PFSK-1 (cell line): Measurements from ENCODE around the gene GFM1.

Experiments used
- FOXP2 ChIP-seq: optimal IDR thresholded peaks from 2 replicates; pipeline ENCODE3; 2011; ENCODE audit warnings: borderline replicate concordance, control low read depth, inconsistent platforms; ENCODE audit not compliant: insufficient read depth; ENCODE audit errors: extremely low read length, extremely low read depth
- POLR2AphosphoS5 ChIP-seq: IDR thresholded peaks from 2 replicates; pipeline ENCODE4 v1.6.1; 2012; ENCODE audit warnings: low read depth, mild to moderate bottlenecking, control low read depth, low read length, moderate library complexity
- SIN3A ChIP-seq: IDR thresholded peaks from 2 replicates; pipeline ENCODE4 v1.6.1; 2012; ENCODE audit warnings: mild to moderate bottlenecking, low read length, moderate library complexity, borderline replicate concordance; ENCODE audit not compliant: insufficient read depth
- TAF1 ChIP-seq: IDR thresholded peaks from 2 replicates; pipeline ENCODE4 v1.6.1; 2012; ENCODE audit warnings: low read length, control low read depth, borderline replicate concordance; ENCODE audit not compliant: insufficient read depth
- TF ChIP-seq, protein P1 (sequence below), 2 experiments: IDR thresholded peaks; 2 replicates each; pipeline versions ENCODE4 v1.6.1 to v1.8.0; 2011 to 2012; ENCODE audit warnings: low read depth in 2 of 2, low read length in 2 of 2, control low read depth in 1 of 2, inconsistent platforms in 1 of 2, mild to moderate bottlenecking in 1 of 2, moderate library complexity in 1 of 2; ENCODE audit not compliant: insufficient read depth in 1 of 2

The GFM1 gene

DNA sequence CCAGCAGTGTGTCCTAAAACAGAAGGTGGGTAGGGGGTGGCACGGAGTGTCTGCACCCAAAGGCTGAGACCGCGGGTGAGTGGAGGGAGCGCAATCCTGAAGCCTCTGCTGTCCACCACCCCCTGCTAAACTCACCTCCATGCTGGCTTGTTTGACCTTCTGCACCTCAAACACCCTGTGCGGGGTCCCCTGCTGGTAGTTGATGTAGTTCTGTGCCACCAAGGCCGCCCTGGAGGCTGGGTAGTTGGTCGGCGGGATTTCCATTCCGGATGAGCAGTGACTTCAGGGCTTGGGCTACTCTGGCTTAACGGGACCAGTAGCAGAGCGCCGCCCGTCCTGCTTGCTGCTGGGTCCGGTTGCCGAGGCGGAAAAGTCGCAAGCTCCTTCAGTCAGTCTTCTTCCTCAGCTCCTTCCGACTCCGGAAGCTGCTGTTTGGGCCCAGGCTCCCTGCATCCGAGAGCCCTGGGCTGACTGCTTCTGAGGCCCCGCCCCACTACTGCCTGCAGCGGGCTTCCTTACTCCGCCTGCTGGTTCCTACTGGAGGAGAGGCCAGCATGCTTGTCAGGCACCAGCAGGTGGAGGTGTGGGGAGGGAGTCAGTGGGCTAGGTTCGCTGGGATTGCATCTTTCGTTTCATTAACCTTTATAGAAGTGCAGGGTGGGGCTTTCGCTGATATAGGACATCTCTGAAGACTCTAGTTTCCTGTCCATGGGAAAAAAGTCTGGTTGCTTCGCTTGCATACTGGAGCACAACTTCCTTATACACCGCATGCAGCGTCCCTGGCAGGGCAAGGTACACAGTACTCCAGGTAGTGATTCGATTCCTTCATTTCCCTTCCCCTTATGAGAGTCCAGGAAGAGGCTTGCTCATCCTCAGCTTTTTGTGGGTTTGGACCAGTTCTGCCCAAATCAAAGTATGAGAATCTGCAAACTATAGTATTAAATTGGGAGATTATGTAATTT lies 28.2 kb downstream of the GFM1 start, which contains the start of gene LXN:
TSS of gene LXN (minus strand) at position 434 of the 962 bp plus-strand sequence. CDS start at position 264, 170 bp downstream.
- TF ChIP-seq SIN3A: no peak
- no peak for TF ChIP-seq FOXP2
- TF ChIP-seq POLR2AphosphoS5: no peak
- TF ChIP-seq, protein P1, sequence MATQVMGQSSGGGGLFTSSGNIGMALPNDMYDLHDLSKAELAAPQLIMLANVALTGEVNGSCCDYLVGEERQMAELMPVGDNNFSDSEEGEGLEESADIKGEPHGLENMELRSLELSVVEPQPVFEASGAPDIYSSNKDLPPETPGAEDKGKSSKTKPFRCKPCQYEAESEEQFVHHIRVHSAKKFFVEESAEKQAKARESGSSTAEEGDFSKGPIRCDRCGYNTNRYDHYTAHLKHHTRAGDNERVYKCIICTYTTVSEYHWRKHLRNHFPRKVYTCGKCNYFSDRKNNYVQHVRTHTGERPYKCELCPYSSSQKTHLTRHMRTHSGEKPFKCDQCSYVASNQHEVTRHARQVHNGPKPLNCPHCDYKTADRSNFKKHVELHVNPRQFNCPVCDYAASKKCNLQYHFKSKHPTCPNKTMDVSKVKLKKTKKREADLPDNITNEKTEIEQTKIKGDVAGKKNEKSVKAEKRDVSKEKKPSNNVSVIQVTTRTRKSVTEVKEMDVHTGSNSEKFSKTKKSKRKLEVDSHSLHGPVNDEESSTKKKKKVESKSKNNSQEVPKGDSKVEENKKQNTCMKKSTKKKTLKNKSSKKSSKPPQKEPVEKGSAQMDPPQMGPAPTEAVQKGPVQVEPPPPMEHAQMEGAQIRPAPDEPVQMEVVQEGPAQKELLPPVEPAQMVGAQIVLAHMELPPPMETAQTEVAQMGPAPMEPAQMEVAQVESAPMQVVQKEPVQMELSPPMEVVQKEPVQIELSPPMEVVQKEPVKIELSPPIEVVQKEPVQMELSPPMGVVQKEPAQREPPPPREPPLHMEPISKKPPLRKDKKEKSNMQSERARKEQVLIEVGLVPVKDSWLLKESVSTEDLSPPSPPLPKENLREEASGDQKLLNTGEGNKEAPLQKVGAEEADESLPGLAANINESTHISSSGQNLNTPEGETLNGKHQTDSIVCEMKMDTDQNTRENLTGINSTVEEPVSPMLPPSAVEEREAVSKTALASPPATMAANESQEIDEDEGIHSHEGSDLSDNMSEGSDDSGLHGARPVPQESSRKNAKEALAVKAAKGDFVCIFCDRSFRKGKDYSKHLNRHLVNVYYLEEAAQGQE (IDR thresholded peaks at IDR 0.05; ENCODE audit: insufficient read depth in 1 of 2, low read depth in 2 of 2, low read length in 2 of 2): no peak
- no peak for TF ChIP-seq TAF1

DNA sequence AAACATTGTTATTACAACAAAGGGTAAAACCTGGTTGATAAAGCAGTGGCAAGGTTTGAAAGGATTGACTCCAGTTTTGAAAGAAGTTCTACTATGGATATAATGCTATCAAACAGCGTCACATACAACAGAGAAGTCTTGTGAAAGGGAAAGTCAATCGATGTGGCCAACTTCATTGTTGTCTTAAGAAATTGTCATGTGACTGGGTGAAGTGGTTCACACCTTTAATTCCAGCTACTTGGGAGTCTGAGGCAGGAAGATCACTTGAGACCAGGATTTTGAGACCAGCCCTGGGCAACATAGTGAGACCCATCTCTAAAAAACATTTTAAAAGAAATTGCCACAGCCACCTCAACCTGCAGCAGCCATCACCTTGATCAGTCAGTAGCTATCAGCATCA lies 34.4 kb downstream of the GFM1 start:
- no peak for TF ChIP-seq SIN3A
- TF ChIP-seq POLR2AphosphoS5: no peak
- TF ChIP-seq, protein P1 (IDR thresholded peaks at IDR 0.05; ENCODE audit: insufficient read depth in 1 of 2, low read depth in 2 of 2, low read length in 2 of 2): no peak
- no peak for TF ChIP-seq TAF1
- TF ChIP-seq FOXP2: no peak

DNA sequence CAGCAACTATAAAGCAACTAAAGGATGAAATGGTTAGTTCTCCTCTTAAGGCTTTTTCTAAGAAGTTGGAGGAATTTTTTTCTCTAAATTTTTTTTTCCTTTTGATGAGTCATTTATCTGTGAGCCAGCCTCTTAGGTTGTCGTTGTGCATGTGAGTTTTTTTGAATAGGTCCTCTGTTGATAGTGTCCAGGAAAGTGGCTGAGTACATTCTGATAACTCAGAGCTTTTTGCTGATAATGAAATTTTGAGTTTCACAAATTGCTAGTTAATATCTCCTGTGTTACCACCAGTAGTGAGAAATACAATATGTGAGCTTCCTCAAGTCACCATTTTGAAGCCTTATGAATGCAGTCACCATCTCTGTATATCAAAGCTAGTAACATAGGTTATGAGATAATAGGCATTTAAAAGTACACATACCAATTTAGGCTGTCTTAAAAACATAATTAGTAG lies 35.2 kb downstream of the GFM1 start:
- TF ChIP-seq SIN3A (no peak), TAF1 (no peak), FOXP2 (no peak), POLR2AphosphoS5 (no peak)
- TF ChIP-seq, protein P1 (IDR thresholded peaks at IDR 0.05; ENCODE audit: insufficient read depth in 1 of 2, low read depth in 2 of 2, low read length in 2 of 2): no peak

DNA sequence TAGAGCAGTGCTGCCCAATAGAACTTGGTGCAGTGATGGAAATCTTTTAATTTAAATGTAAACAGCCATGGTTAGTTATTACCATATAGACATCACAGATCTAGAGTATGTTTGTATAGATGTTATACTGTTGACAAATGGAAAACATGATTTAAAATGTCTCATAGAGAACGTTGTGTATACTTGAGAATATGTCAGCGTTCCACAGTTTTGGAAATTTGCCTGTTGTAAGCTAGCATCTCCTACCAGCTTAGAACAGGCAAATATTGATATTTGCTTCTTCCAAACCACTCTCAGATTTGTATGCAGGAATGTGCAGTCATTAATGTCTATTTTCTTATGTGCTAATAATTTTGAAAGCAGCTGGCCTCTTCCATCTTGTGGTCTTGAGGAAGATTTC lies 36.5 kb downstream of the GFM1 start:
- TF ChIP-seq SIN3A (no peak), POLR2AphosphoS5 (no peak), FOXP2 (no peak), TAF1 (no peak)
- TF ChIP-seq, protein P1 (IDR thresholded peaks at IDR 0.05; ENCODE audit: insufficient read depth in 1 of 2, low read depth in 2 of 2, low read length in 2 of 2): no peak
